Hematopoietic multipotent progenitor cell treated with erythropoietin and hydrocortisone succinate and interleukin-3 and kit ligand, for 8 days (in vitro differentiated cells): ENCODE data around the gene PDCD2L.
"Not testable (repeated sequence)": the region's sequence is repeated elsewhere in the genome, so short reads cannot be mapped to it uniquely, and the experiment has no call there.

ENCODE experiments used
- DNase-seq: peaks from one replicate; pipeline ENCODE4 v3.0.0-alpha.2; 2015

The PDCD2L gene

DNA sequence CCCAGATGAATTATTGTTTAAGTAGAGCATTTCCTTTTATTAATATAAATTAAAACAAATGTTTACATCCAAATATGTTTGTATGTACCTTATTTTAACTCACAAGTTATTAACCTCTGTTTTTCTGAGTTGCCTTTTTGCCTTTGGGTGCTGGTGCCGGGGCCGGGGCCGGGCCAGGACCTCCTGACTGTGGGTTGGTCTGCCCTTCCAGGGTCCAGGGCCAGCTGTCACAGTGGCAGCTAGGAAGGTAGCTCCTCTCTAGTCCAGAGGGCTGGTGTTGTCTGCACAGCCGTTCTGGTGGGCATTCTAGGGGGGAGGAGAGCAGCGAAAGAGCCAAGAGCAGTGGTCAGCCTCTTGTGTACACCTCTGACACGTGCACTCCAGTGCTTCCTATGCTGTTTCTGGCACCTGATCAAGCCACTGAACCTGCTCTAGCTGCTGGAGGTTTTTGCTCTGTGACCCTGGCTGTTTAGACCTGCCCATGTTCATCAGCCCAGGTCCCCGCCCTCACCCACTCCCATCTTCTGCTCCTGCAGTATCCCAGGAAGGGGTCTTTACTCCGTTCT is 22.0 kb downstream of the PDCD2L start:
- no peak for DNase-seq

DNA sequence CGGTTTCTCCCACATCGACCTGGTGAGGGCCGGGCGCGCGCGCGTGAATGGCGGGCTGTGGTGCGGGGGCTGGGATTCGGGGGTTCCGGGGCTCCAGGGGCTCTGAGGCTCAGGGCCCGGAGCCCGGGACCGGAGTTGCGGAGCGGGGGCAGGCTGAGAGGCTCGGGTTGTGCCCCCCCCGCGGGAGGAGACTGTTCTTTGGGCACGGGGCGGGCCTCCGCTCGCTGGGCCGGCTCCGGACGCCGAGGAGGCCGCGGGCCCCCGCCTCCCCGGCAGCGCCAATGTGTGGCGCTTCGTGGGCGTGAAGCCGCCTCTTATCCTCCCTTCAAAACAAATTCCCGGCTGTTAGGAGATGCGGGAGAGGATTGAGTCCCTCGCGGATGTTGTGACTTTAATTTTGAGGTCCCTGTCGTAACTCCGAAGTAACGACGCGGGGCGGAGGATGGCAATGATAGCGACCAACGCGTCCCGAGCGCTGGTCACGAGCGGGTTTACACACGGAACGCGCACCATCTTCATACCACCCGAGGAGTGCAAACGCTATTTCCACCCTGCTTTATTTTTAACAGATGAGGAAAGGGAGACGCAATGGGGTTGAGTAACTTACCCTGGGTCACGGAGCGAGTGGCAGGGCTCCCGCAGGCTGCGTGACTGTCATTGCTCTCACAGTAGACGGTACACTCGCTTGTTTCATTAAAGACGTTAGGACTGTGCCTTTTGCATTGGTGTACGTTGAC is 24.5 kb downstream of the PDCD2L start:
- DNase-seq, result peak; percentile 44

DNA sequence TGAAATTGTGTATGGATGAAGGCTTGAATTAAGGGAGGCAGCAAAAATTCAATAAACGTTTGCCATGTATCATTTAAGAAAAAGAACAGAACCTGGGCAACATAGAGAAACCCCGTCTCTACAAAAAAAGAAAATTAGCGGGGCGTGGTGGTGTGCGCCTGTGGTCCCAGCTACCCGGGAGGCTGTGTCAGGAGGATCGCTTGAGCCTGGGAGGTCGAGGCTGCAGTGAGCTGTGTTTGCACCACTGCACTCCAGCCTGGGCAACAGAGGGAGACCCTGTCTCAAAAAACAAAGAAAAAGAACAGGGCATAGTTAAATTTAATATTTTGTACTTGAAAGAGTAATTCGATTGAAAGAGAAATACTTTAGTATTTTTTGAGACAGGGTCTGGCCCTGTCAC is 25.4 kb downstream of the PDCD2L start:
- no peak for DNase-seq

DNA sequence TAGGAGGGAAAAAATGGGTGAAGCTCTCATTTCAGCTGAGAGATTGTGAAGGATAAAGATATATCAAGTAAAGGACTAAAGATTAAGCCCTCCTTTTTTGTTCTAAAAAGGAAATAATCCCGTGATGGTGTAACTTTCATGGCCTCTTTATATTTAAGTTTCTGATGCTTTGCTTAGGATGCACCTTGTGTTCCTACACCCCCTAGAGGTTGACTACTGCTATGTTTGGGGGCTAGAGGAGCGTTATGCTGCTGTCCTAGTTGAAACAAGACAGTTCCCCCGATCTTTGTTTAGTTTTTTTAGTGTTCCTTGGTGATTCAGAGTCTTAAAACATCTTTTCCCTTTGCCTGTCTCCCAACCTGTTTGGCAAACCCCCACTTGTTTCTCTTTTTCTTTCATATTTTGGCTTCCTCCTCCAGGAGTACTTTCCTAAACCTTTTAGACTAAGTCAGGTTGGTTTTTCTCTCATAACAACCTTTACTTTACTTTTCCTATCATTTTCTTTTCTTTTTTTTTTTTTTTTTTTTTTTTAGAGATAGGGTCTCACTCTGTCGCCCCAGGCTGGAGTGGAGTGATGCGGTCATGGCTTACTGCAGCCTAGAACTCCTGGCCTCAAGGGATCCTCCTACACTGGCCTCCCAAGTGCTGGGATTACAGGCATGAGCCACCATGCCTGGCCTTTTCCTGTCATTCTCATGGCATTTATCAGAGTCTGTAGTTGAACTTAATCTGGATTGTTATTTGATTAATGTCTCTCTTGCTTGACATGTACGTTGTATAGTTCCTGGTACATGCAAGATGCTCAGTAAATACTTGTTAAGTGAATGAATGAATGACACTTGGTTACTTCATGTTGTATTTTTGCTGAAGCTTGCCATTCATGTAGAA is 26.8 kb downstream of the PDCD2L start:
- DNase-seq, result peak; percentile 79

DNA sequence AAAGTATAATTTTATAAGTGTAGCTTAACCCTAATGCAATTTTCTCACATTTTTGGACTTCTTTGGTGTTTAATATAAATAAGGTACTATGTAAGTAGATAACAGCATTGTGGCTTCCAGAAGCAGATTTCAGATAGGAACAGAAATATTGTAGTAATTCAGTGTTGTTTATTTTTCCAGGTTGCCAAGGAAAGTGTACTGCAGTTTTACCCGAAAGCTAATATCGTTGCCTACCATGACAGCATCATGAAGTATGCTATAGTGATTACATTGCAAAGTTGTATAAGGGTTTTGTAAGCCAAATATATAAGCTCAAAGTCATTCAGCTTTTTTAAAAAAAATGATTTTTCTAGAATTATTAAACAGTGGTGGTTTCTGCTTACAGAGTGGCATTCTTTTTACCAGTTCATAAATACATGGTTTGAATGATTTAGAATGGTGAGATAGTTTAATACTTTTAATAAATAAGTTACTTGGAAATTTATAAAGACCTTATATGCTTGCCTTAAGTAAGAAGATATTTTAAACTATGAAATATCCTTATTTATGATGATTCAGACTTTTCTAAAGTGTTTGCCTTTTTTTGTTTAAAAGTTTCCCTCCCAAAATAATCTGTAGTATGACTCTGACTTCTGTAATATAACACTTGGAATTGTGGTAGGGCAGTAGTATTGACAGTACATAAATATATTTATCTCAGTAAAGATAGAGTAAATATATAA is 27.6 kb downstream of the PDCD2L start:
- DNase-seq, result peak; percentile 6

DNA sequence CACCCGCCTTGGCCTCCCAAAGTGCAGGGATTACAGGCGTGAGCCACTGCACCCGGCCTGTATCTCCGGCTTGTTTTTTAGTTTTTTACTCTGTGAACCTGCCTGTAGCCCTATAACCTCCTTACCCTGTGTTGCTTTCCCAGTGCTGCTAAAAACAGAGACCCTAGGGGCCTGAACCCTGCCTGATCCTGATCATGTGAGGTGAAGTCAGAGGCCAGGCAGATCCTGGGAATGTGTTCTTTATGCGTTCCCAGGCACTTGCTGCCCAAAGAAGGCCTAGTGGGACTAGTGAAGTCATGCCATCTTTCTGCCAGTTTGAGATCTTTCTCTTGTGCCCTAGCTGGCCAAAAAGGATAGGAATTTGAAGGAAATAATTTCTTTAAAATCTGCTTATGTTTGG is 28.6 kb downstream of the PDCD2L start:
- no peak for DNase-seq

DNA sequence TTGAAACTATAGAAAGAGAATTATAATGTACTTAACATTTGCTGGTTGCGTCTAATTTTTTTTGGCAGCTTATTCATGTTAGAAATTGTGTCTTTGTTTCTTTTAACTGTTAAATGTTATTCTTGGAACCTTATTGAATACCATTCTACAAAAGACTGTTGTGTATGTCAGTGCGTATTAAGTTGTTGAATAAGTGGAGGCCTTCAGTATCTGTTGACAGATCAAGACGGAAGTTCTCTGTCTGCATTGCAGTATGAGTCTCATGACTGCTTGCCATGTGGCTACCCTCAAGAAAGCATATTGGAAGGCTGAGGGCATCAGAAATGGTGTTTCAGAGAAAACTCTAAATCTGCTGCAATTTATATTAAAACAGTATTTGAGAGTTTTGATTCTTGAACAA is 32.5 kb downstream of the PDCD2L start:
- DNase-seq, result no peak

DNA sequence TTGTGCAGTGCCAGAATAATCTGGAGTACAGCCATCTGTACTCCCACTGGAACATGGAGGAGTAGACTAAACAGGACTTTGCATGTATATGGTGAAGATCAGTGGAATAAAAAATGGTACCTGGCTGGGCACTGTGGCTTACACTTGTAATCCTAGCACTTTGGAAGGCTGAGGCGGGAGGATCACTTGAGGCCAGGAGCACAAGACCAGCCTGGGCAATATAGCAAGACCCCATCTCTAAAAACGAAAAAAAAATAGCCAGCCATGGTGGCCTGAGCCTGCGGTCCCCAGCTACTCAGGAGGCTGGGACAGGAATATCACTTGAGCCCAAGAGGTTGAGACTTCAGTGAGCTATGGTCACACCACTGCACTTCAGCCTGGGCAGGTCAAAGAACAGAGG is 44.0 kb downstream of the PDCD2L start:
- no peak for DNase-seq

DNA sequence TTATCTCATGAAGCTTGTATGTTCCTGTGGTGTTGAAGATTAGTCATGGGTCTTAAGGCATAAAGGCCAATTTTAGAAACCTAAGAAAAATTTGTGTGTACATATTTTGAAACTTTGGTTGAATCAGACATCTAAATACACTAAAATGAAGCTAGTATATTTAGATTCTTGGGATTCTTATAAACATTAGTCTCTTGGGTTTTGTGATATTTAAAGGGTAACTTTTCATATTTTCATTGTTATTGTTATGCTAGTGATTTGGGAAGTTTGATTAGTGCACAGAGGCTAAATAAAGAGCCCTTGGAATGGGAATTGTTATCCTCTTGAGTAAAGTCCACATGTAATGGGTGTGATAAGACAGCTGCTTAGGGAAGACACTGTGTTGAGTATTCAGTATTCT is 48.5 kb downstream of the PDCD2L start:
- no peak for DNase-seq

DNA sequence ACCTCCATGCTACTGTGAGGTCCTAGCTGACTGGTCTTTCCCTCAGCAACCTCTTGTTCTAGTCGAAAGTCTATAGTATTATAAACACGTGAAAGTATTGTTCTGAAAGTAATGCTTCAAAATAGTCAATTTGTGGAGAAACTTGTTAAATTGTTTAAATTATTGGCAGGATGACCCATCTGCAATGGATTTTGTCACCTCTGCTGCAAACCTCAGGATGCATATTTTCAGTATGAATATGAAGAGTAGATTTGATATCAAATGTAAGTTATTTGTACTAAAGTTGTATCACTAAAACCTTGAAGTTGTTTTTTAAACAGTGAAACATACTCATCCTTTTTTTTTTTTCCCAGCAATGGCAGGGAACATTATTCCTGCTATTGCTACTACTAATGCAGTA is 49.9 kb downstream of the PDCD2L start:
- DNase-seq, result no peak

DNA sequence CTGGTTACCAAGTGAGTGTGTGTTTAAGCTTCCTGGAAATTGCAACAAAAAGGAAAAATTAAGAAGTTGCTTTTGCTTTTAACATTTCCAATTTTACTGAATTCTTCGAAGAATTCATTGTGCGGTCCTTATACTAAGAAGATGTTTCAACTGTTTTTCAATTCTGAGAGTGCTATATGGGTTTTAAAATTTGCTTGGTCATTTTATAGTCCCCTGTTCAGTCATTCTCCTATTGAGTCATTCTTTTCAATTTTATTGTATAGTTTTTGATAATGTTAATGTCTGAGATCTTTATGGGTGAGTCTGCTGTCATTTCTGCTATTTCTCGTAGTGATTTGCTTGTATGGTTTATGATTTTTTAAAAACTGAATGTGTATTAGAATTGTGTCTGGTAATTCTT is 50.5 kb downstream of the PDCD2L start:
- DNase-seq, result no peak

DNA sequence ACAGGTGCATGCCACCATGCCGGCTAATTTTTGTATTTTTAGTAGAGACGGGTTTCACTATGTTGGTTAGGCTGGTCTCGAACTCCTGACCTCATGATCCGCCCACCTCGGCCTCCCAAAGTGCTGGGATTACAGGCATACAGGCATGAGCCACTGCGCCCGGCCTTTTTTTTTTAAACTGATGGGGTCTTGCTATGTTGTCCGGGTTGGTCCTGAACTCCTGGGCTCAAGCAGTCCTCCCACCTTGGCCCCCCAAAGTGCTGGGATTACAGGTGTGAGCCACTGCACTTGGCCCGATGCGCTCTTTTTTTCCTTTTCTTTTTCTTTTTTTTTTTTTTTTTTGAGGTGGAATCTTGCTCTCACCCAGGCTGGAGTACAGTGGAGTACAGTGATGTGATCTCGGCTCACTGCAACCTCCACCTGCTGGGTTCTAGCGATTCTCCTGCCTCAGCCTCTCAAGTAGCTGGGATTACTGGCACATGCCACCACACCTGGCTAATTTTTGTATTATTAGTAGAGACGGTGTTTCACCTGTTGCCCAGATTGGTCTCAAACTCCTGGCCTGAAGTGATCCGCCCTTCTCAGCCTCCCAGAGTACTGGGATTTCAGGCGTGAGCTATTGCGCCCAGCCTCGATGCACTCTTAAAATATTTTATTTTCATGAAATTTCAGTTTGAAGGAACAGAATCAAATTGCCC is 51.7 kb downstream of the PDCD2L start:
- DNase-seq, result not testable (repeated sequence)

DNA sequence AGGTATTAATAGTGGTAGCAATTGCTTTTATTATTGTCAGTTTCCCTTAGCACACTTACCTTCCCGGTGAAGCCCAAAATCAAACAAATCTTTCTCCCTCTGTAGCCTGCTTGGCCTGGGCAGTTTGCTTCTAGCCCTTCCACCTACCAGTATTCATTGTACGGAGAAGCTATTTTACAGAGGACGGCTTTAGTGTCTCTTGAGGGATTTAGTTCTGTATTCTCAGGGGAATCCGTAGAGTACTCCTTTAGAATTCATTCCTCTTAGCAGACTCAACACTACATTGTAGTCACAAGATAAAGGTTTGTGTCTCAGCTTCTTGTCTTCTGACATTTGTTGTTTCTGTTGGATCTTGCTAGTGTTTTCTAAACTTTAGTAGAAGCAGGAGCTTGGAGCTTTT is 53.2 kb downstream of the PDCD2L start:
- no peak for DNase-seq

DNA sequence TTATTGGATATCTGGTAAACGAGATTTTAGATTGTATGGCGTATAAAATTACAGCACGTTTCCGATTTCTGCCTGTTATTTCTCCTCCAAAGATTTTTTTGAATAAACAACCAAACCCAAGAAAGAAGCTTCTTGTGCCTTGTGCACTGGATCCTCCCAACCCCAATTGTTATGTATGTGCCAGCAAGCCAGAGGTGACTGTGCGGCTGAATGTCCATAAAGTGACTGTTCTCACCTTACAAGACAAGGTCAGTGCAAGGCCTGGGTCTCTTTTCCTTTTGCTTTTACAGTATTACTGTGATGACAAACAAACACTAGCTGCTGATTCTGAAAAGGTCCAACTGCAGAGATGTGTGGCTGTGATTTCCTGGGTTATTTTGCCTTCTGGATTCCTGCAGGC is 54.5 kb downstream of the PDCD2L start:
- DNase-seq, result no peak

DNA sequence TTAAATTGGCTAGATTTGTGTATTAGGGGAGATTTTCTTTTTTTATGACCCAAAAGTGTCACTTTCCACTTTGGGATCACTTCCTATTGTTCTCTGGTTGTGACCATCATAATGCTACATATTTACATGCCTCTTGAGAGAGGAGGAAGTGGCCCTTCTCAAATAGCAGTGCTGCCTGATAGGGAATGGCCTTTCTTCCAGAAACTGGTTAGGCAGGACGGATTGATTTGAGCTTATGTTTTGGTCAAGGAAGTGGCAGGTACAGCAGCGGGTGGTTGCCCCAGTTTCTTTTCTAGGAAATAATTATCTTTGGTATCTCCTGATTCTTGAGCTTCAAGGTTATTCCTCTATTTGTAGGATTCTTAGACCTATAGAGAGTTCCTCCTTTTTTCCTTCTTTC is 55.4 kb downstream of the PDCD2L start:
- no peak for DNase-seq

DNA sequence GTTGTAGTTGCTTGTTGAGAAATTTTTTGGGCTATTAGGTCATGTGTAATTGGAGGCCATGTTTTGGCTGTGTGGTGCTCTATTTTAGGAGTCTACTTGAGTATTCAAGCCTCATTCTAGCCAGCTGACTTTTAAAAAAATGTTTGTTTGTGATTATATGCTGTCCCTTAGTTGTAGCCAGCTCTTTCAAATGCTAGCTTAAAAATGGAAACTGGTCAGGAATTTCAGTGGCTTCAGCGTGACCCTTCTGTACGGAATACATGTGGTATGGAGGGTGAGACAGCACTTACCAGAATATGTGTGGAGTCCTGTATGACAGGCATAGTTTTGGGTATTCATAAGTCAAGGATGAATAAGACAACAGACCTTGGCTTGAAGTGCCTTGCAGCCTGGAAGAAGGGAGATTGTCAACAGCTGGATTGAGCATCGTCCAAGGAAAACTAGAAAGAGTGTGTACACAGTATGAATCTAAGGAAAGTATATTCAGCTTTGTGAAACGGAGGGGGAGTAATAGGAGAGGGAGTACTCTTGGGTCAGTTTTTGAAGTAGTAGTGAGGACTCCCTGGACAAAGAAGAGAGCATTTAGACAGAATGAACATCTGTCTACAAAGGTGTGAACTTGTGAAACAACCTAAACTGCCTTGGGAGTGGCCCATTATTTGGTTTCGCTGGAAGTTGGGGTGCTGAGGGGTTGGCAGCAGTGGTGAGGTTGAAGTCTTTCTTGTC is 57.3 kb downstream of the PDCD2L start:
- DNase-seq, result no peak

DNA sequence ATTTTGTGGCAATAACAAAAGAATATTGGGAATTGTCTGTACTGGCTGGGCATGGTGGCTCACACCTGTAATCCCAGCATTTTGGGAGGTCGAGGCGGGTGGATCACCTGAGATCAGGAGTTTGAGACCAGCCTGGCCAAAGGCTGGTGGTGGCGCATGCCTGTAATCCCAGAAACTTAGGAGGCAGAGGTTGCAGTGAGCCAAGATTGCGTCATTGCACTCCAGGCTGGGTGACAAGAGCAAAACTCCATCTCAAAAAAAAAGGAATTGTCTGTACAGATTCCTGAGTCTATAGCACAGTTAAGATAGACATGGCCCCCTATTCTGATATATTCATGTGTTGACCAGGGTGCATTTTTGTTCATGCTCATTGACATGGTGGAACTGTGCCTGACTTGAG is 60.6 kb downstream of the PDCD2L start:
- not testable (repeated sequence) for DNase-seq

DNA sequence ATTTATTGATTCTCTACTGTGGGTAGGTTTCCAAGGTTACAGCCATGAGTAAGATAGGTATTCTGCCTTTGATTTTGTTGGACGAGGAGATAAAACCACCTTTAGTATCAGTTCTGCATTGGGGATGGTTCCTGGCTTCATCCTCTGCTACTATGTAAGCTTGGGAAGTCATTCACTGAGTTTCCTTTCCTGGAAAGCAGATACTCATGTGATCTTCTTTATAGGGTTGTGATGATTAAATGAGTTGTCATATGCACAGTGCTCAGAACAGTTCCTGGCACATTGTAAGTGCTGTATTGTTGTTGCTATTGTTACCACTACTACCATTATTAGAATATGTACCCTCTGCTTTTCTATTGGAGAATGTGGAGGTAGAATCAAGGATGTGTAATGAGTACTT is 64.2 kb downstream of the PDCD2L start:
- DNase-seq, result no peak

DNA sequence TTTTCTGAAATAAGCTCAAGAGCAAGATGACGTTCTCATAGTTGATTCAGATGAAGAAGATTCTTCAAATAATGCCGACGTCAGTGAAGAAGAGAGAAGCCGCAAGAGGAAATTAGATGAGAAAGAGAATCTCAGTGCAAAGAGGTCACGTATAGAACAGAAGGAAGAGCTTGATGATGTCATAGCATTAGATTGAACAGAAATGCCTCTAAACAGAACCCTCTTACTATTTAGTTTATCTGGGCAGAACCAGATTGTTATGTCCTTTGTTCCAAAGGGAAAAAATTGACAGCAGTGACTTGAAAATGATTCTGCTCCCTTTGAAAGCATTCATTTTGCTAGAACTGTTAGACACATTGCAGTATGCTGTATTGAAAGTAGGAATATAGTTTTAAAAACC is 64.8 kb downstream of the PDCD2L start:
- DNase-seq, result not testable (repeated sequence)

DNA sequence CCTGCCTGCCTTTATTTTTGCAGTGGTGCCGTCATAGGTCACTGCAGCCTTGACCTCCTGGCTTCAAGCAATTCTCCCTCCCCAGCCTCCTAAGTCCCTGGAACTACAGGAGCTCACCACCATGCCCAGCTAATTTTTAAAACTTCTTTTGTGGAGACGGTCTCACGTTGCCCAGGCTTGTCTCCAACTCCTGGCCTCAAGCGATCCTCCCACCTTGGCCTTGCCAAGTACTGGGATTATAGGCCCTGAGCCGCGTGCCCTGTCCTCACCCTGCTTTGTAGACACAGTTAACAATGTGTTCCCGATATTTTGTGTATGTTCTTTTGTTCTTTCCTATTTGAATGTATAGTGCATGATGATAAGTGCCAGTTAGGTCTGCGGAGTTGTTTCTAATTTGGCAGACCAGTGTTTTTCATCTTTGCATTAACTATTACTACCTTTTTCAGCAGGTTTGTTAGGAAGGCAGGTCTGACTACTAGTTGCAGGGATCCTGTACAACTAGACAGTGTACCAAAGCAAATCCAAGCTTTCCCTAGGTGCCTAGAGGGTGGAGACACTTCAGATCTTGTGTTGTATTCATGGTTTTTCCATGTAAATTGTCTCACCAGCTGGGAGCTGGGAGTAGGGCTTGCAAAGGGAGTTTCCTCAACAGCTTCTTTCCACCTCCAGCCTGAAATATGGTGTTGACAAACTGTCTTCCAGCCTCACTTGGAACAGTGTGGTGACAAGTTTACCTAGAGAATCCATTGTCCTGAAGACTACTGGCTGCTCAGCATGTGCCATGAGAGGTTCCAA is 67.9 kb downstream of the PDCD2L start:
- no peak for DNase-seq
